Measurements from ENCODE around the gene MAP1LC3B.

The MAP1LC3B gene

DNA sequence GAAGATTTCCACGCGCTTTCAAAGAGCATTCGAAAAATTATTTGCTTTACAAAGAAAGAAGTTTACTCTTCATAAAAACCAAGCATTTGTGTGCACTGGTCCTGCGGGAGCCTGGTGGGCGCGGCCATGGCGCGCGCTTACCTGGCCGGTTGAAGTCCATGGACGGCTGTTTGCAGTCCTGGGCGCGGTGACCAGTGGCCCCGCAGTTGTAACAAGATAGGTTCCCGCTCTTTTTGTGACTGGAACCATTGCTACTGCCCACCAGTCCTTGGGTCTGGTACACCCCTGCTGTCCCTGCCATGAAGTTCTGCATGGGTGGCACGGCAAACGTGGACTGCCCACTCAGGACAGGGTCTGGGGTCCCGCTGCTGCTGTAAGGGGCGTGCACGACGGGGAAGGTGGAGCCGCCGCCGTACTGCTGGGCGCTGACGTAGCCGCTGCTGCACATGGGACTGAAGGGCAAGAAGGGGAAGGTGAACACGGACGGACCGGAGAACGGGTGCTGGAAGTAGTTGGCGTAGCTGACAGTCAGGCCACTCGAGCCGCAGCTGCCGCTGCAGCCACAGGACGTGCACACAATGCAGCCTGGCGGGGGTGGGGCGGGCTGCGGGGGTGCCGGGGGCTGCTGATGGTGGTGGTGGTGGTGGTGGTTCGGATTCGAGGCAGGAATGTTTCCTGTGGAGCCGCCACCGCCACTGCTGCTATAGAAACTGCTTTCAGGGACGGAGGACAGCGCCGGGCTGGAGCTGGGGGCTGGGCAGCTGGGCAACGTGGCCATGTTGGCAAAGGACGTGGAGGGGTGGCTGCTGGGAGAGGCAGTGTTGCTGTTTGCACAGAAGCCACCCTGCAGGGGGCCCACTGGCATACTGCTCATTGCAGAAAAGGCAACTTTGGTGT lies 19.5 kb downstream of the MAP1LC3B start:
- TF ChIP-seq CTCF (IDR thresholded peaks at IDR 0.05), result no peak

DNA sequence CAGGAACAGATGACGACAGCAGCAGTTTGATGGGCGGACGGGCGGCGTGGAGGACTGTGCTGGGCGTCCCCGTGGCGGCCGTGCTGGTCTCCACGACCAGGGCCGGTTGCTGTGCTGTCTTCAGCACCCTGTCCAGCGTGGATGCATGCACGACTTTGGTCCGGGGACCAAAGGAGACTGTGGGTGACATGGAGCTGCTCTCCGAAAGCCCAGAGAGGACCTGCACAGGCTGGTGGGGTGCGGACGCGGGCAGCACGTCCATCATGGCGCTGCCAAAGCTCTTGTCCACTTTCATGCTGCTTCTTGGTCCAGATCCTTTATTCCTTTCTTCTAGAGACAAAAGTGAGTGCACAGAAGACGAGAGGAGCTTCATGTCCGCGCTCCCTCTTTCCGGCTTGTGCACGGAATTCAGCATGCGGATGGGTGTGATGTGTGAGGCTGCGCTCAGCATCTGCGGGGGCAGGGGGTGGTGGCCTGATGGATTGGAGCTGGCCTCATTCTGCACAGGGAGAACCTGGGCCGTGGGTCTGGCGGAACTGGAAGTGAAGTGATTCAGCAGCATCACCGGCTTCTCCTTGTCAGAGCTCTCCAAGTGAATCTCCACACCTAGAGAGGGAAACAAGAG lies 20.3 kb downstream of the MAP1LC3B start:
- no peak for TF ChIP-seq CTCF (IDR thresholded peaks at IDR 0.05)

GRCh38 chr16:87412996-87413421 lies 20.9 kb downstream of the MAP1LC3B start:
- TF ChIP-seq CTCF (IDR thresholded peaks at IDR 0.05), result no peak

DNA sequence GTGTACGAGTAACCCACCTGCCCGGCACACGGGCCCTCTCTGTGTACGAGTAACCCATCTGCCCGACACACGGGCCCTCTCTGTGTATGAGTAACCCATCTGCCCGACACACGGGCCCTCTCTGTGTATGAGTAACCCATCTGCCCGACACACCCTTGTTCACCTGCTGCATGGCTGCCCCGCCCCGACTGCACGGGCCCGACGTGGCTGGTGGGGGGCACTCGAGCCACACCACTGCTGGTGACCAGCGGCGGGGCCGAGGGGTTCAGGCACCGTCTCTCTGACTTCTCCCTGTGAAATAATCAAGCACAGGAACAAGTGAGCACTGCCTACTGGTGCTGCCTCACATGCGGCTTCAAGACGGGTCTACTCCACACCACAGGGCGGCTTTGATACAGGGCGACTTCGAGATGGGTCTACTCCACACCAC lies 22.1 kb downstream of the MAP1LC3B start:
- no peak for TF ChIP-seq CTCF (IDR thresholded peaks at IDR 0.05)

DNA sequence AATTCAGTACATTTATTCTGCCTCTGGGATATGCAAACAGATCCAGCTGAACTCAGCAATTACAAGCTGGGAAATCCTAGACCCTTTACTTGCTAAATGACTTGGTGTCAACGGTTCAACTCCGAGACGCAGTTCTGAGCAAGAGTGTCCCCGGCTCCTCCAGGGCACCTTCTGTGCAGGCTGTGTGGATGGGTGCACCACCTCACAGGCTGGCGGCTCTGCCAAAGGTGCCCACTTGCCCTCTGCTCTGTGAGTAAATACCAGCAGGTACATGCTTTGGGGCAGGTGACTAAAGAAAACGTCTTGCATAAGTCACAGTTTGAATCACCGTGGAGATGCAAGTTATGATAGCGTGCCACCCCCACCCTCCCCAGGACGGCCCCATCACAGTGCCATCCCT lies 23.3 kb downstream of the MAP1LC3B start:
- TF ChIP-seq CTCF (IDR thresholded peaks at IDR 0.05), result no peak

- TF ChIP-seq CTCF (IDR thresholded peaks at IDR 0.05), result peak; percentile 84
These were observed 24.8 kb downstream of the MAP1LC3B start for GRCh38 chr16:87416826-87417527.

DNA sequence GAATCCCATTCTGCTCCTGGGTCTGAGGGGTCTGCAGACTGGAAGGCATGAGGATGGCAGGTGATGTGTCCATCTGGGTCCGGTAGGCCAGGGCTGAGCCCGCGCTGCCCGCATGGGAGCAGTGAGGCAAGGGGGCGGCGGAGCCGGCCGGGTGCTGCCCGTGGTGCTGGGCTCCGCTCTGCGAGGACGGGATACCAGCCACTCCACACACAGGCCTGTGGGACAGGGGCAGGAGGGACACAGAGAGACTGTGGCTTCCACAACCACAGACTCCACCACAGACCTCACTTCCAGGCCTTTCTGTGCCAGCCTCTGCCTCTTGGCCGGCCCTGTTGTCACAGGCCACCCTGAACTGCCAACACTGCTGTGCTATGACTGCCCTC lies 25.4 kb downstream of the MAP1LC3B start:
- TF ChIP-seq CTCF (IDR thresholded peaks at IDR 0.05), result no peak

All from LNCAP (cell line).